Suppressor macrophage treated with lipopolysaccharide for 4 hours (primary cell): ENCODE measurements around the gene UMODL1.

Experiments
- DNase-seq: peaks from one replicate; pipeline ENCODE4 v3.0.0-alpha.2; 2020

Gene UMODL1

GRCh38 chr21:42135386-42136052 lies 64.4 kb downstream of the UMODL1 start:
- no peak for DNase-seq

DNA sequence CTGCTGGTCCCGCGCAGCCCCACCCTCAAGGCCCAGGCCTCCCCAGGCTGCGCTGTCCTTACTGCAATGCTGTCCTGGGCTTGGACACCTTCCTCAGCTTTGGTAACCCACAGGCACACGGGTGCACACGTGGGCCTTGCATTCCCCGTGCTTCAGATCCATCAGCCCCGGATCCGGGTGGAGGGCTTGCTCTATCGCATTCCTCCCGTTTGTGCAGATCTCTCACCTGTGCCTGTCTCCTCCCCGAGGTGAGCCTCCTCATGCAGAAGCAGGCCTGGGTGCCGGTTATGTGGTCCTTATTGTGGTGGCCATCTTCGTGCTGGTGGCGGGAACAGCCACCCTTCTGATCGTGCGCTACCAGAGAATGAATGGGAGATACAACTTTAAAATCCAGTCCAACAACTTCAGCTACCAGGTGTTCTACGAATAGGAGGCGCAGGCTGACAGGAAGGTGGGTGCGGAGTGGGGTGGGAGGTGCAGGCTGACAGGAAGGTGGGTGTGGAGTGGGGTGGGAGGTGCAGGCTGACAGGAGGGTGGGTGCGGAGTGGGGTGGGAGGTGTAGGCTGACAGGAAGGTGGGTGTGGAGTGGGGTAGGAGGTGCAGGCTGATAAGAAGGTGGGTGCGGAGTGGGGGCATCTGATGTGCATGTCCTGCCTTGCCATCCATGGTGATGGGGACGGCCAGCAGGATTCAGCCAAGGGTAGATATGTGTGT lies 66.2 kb downstream of the UMODL1 start:
- no peak for DNase-seq

DNA sequence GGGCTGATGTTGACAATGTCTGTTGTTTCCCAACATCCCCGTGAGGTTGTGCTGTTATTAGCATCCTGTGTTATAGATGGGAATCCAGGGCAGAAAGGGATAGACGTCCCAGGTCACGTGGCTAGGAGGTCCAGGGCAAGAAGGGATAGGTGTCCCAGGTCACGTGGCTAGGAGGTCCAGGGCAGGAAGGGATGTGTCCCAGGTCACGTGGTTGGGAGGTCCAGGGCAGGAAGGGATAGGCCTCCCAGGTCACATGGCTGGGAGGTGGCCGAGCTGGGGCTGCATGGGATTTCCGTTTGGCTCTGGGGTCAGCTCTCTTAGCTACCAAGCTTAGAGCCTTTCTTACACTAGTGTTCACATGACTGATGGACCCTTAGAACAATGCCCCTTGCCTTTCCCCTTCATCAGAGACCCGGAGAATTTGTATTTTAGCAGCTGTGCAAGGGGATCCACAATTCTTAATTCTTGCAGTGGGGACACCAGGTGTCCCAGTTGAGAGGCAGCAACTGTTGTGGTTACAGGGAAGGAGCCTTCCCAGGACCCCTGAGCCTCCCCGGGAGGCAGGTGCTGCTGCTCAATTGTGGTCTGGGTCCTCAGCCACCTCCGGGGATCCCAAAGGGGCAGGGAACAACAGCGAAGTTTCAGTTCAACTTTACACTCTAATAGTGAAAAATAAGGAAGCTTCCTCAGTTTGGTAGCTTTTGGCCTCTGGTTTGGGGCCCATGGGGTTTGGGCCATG lies 69.2 kb downstream of the UMODL1 start:
- peak; percentile 24 for DNase-seq

DNA sequence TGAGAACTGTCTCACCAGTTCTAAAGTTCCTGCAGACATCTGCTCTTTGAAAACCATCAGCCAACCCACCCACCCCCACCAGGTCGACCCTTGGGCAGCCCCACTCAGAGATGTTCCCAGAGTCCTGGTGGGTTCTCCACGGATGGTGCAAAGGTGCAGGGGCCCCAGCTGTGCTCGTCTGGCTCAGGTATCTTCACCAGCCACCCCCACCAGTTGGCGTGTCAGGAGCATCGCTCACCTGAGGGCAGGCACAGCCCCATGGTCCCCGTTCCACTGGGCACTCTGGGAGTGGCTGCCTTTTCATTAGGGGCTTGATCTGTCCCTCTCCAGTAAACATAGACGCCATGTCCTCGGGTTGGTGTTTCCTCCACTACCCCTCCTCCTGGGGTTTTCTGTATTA lies 70.5 kb downstream of the UMODL1 start:
- no peak for DNase-seq

- no peak for DNase-seq
These were observed 71.0 kb downstream of the UMODL1 start for GRCh38 chr21:42142141-42142540.

DNA sequence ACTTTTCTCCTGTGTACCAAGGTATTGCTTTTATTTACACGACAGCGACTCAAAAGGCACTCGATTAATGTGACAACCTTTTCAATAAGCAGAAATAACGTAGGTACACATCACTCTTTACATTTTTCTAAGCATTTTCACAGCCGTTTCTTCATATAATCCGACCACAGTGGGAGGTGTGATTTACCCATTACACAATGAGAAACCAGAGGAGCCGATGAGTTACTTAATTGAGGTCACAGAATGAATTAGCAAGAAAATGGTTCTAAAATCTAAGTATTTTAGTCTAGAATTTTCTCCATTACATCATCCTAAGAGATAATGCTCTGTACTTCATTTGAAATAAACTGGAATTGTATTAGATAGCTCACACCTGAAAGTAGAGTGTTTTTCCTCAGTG lies 71.5 kb downstream of the UMODL1 start:
- DNase-seq, result peak; percentile 23

DNA sequence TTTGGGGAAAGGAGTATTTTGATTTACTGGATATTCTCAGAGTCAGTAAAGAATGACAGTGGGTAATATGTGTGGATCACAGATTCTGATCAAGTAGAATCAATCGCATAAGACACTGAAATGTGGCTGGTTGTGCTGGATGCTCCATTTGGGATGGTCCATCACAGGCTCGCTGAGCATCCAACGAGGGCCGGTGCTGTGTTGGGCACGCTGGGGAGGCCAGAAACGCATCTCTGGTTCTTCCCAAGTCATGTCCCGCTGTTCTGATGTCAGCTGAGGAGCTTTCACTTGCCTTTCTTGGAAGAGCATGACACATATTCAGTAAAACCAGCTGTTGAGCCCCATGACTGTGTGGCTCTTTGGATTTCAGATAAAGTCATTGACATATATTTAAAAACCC lies 72.0 kb downstream of the UMODL1 start:
- peak; percentile 34 for DNase-seq

GRCh38 chr21:42144221-42144620 lies 73.1 kb downstream of the UMODL1 start:
- no peak for DNase-seq

- DNase-seq, result no peak
These were observed 73.8 kb downstream of the UMODL1 start for GRCh38 chr21:42144679-42145568.

- DNase-seq, result peak; percentile 72
These were observed 74.6 kb downstream of the UMODL1 start for GRCh38 chr21:42145569-42146272.

DNA sequence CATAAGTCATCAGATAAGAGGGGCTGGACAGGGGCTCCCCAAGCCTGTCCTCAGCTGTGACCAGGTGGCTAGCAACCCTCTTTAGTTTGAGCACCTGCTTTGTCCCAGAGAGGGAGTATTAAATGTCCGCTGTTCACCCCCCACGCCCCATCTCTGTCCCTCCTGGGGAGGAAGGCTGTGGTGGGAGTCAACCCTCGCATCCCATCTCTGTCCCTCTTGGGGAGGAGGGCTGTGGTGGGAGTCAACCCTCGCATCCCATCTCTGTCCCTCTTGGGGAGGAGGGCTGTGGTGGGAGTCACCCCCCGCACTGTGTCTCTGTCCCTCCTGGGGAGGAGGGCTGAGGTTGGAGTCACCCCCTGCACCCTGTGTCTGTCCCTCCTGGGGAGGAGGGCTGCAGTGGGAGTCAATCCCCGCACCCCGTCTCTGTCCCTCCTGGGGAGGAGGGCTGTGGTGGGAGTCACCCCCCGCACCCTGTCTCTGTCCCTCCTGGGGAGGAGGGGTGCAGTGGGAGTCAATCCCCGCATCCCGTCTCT lies 75.2 kb downstream of the UMODL1 start:
- DNase-seq, result no peak

DNA sequence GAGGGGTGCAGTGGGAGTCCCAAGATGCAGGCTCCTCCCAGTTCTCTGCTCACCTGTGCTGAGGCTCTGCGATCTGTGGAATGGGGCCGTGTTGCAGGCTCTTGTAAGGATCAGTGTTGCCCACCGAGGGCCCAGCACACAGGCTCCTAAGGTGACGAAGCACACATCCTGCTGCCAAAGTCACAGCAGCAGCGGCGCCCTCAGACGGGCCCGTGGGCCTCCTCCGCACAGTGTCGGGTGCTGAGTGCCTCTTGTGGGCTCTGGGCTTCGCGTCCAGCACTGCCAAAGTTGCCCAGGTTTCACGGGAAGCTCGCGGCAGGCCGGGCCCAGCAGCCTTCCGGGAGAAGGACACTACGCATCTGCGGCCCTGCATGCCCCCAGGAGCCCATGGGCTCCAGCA lies 75.7 kb downstream of the UMODL1 start:
- no peak for DNase-seq

- no peak for DNase-seq
These were observed 76.4 kb downstream of the UMODL1 start for GRCh38 chr21:42147386-42148020.

DNA sequence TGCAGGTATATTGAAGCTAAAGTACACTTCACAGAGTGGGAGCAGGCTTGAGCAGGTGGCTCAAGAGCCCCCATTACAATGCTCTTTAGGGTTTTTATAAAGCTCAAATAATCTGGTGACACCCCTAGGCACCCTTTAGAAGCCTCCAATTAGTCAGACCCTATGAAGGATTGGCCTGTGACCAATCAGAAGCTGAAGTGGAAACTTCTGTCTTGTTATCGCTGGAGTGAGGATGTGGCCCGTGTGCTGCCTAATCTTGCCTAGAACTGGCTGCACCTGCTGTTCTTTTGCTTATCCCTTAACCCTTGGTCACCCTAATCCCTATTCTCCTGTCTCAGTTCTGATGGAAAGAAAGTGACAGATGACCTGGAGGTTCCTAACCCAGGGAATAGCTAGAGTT lies 77.0 kb downstream of the UMODL1 start:
- no peak for DNase-seq

DNA sequence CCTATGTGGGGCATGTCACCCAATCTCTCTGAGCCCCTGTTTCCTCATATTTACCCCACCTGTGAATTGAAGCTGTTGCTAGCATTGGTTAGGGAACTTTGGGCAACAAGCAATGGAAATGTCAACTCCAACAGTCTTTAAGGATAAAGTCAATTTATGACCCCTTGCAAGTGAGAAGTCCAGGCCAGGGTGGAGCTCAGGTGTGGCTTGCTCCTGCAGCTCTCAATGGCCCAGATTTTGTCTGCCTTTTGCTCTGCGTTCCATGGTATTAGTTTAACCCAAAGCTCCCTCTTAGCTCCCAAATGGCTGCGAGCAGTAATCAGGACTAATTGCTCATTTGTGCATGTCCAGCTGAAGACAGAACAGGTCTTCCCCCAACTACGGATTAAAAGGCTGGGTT lies 77.5 kb downstream of the UMODL1 start:
- DNase-seq, result no peak

GRCh38 chr21:42149656-42150473 lies 78.7 kb downstream of the UMODL1 start:
- DNase-seq, result no peak

GRCh38 chr21:42150474-42151085 lies 79.5 kb downstream of the UMODL1 start:
- DNase-seq, result no peak

DNA sequence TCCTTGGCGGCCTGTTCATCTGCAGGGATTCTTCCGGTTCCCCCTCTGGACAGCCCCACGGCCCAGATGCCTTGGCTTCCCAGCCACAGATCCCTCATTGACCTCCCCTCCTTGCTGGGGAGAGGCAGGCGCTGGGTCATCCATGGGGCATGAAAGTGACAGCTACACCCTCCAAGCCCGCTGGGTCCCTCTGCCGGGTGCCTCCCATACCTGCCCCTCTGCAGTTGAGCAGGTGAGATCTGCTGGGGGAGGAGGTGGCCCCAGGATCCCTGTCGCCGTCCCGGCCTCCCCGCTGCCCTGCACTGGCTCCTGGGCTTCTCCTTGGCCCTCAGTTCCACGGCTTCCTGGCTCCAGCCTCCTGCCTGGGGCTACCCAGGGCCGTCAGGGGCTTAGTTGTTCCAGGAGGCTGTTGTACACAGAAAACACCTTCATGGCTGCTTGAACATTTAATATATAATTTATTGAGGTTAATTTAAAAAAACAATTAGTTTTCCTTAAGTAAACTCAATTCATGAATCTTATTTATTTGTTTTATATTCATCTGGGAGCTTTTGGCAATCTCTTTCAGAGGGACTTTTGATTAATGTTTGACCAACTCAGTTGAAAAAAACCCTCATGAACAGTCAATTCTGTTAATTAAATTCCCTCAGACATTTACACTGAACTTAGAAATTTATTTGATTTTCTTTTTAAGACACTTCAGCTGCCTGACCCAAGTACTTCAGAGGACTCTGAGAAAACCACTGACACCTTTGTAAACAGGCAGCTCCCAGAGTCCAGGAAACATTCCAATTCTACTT lies 80.2 kb downstream of the UMODL1 start:
- no peak for DNase-seq

GRCh38 chr21:42151948-42152220 lies 80.8 kb downstream of the UMODL1 start:
- DNase-seq, result no peak
